ENCODE data around the gene PCSK5.

PCSK5 gene

GRCh38 chr9:76112151-76112550, 221.7 kb downstream of the PCSK5 start:
- no peak overlapping the region for H3K27ac ChIP-seq (ENCODE audit: low read length)
- H3K9me3 ChIP-seq (ENCODE audit: insufficient read depth, low read length, severe bottlenecking), result no peaks in the 10 kb centered on the region
- no peaks in the 10 kb centered on the region for H3K79me2 ChIP-seq (ENCODE audit: insufficient read depth, low read length)
- TF ChIP-seq, protein P1, sequence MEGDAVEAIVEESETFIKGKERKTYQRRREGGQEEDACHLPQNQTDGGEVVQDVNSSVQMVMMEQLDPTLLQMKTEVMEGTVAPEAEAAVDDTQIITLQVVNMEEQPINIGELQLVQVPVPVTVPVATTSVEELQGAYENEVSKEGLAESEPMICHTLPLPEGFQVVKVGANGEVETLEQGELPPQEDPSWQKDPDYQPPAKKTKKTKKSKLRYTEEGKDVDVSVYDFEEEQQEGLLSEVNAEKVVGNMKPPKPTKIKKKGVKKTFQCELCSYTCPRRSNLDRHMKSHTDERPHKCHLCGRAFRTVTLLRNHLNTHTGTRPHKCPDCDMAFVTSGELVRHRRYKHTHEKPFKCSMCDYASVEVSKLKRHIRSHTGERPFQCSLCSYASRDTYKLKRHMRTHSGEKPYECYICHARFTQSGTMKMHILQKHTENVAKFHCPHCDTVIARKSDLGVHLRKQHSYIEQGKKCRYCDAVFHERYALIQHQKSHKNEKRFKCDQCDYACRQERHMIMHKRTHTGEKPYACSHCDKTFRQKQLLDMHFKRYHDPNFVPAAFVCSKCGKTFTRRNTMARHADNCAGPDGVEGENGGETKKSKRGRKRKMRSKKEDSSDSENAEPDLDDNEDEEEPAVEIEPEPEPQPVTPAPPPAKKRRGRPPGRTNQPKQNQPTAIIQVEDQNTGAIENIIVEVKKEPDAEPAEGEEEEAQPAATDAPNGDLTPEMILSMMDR (IDR thresholded peaks at IDR 0.05; ENCODE audit: borderline replicate concordance, extremely low read depth, low read length, poor library complexity, severe bottlenecking), result no peak
- TF ChIP-seq EZH2 (IDR thresholded peaks at IDR 0.05; ENCODE audit: borderline replicate concordance, low read depth, low read length, severe bottlenecking), result no peak
- H3K4me3 ChIP-seq (ENCODE audit: low read depth in 1 of 2, low read length in 2 of 2), result no peak overlapping the region
- no peak overlapping the region for H2AFZ ChIP-seq (ENCODE audit: low read depth, low read length)
- no peaks in the 10 kb centered on the region for H4K20me1 ChIP-seq (ENCODE audit: insufficient read depth, low read length)
- H3K4me2 ChIP-seq (ENCODE audit: insufficient read depth, low read length), result no peak overlapping the region
- ATAC-seq (ENCODE audit: insufficient read depth, low read depth), result no peak
- no peak for DNase-seq
- no peaks in the 10 kb centered on the region for H3K27me3 ChIP-seq (ENCODE audit: insufficient read depth, low read length, poor library complexity)
- peaks cover 15% of the 10 kb centered on the region; the same call in 1 of the 2 replicates for H3K36me3 ChIP-seq (ENCODE audit: insufficient read depth, low read length)
- H3K9ac ChIP-seq (ENCODE audit: low read depth, low read length), result no peak overlapping the region
- H3K4me1 ChIP-seq (ENCODE audit: insufficient read depth, low read length), result no peaks in the 10 kb centered on the region

GRCh38 chr9:76114144-76114543, 223.7 kb downstream of the PCSK5 start:
- TF ChIP-seq EZH2 (IDR thresholded peaks at IDR 0.05; ENCODE audit: borderline replicate concordance, low read depth, low read length, severe bottlenecking), result no peak
- TF ChIP-seq, protein P1 (IDR thresholded peaks at IDR 0.05; ENCODE audit: borderline replicate concordance, extremely low read depth, low read length, poor library complexity, severe bottlenecking), result no peak
- DNase-seq, result no peak
- no peaks in the 10 kb centered on the region for H3K27me3 ChIP-seq (ENCODE audit: insufficient read depth, low read length, poor library complexity)
- H3K36me3 ChIP-seq (ENCODE audit: insufficient read depth, low read length), result peaks cover 8% of the 10 kb centered on the region; the same call in 1 of the 2 replicates
- no peaks in the 10 kb centered on the region for H3K79me2 ChIP-seq (ENCODE audit: insufficient read depth, low read length)
- H3K4me2 ChIP-seq (ENCODE audit: insufficient read depth, low read length), result no peak overlapping the region
- no peaks in the 10 kb centered on the region for H3K9me3 ChIP-seq (ENCODE audit: insufficient read depth, low read length, severe bottlenecking)
- no peak for ATAC-seq (ENCODE audit: insufficient read depth, low read depth)
- H3K4me3 ChIP-seq (ENCODE audit: low read depth in 1 of 2, low read length in 2 of 2), result no peak overlapping the region
- no peak overlapping the region for H3K27ac ChIP-seq (ENCODE audit: low read length)
- no peaks in the 10 kb centered on the region for H4K20me1 ChIP-seq (ENCODE audit: insufficient read depth, low read length)
- H3K9ac ChIP-seq (ENCODE audit: low read depth, low read length), result no peak overlapping the region
- no peak overlapping the region for H2AFZ ChIP-seq (ENCODE audit: low read depth, low read length)
- no peaks in the 10 kb centered on the region for H3K4me1 ChIP-seq (ENCODE audit: insufficient read depth, low read length)

DNA sequence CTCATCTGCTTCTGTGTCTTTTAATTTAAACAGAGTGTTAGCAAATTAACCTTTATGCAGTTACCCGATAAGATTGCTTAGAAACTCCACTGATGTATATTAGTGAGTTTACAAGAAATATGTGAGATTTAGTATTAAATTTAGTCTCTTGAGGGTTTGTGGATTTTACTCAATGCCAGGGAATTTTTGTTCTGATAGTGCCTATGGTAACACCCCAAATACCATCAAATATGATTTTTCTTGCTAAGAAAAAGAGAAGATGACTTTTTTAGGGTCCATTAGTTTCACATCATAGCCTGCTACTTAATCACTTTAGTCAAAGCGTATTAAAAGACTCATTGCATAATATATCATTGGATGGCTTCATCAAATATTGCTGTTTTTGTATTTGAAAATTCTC, 224.9 kb downstream of the PCSK5 start:
- Histone ChIP-seq H3K4me3 (ENCODE audit: low read depth in 1 of 2, low read length in 2 of 2) (no peak overlapping the region), H3K27ac (ENCODE audit: low read length) (no peak overlapping the region), H3K9ac (ENCODE audit: low read depth, low read length) (no peak overlapping the region), H3K4me1 (ENCODE audit: insufficient read depth, low read length) (no peaks in the 10 kb centered on the region), H3K9me3 (ENCODE audit: insufficient read depth, low read length, severe bottlenecking) (no peaks in the 10 kb centered on the region), H3K27me3 (ENCODE audit: insufficient read depth, low read length, poor library complexity) (no peaks in the 10 kb centered on the region), H2AFZ (ENCODE audit: low read depth, low read length) (no peak overlapping the region), H4K20me1 (ENCODE audit: insufficient read depth, low read length) (no peaks in the 10 kb centered on the region), H3K36me3 (ENCODE audit: insufficient read depth, low read length) (peaks cover 3% of the 10 kb centered on the region; the same call in 1 of the 2 replicates), H3K79me2 (ENCODE audit: insufficient read depth, low read length) (no peaks in the 10 kb centered on the region), H3K4me2 (ENCODE audit: insufficient read depth, low read length) (no peak overlapping the region)
- TF ChIP-seq, protein P1 (IDR thresholded peaks at IDR 0.05; ENCODE audit: borderline replicate concordance, extremely low read depth, low read length, poor library complexity, severe bottlenecking), result no peak
- no peak for TF ChIP-seq EZH2 (IDR thresholded peaks at IDR 0.05; ENCODE audit: borderline replicate concordance, low read depth, low read length, severe bottlenecking)
- ATAC-seq (ENCODE audit: insufficient read depth, low read depth), result no peak
- no peak for DNase-seq

Measured in DND-41 (cell line).